ENCODE results near the gene RTTN. TPM values are rescaled to one million over a fixed set of nuclear protein-coding genes. Genes with fewer than 3 reads are reported as not detected.

Gene RTTN
- total RNA-seq, 1 experiment from 2014 or later, result 64.7 TPM

DNA sequence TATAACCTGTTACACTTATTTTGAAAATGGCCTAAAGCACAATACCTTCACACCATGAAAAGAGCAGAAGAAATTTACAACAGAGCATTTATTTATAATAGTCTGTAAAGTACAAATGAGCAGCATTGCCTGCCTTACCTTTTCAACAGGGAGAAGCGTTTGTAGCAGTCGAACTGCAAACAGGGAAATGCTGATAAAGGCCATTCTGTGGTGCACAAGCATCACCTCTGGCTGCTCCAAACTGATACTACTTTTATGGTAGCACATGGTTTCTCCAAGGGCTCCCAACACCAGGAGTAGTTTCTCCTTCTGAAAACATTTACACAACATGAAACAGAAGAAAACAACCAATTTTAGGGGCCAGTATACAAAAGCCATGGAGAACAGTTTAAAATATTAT lies 28.9 kb downstream of the RTTN start:
- H3K9me3 Mint-ChIP-seq (ENCODE audit: unreplicated experiment), result no peaks in the 10 kb centered on the region
- ChIA-PET CTCF (no interaction called here), POLR2A (no interaction called here)
- H3K4me3 Mint-ChIP-seq (ENCODE audit: unreplicated experiment), result no peak overlapping the region
- no peaks in the 10 kb centered on the region for H3K36me3 Mint-ChIP-seq (ENCODE audit: insufficient read depth, unreplicated experiment)
- no peaks in the 10 kb centered on the region for H3K27me3 Mint-ChIP-seq (ENCODE audit: insufficient read depth, unreplicated experiment)
- no peak overlapping the region for H3K27ac Mint-ChIP-seq (ENCODE audit: low read depth, unreplicated experiment)
- no TSS peak for BruUV-seq (replicated peaks)
- intact Hi-C loops (cut with micrococcal nuclease), result no loop called here
- H3K4me1 Mint-ChIP-seq (ENCODE audit: insufficient read depth, unreplicated experiment), result peaks cover 7% of the 10 kb centered on the region
- TF ChIP-seq, protein P1, sequence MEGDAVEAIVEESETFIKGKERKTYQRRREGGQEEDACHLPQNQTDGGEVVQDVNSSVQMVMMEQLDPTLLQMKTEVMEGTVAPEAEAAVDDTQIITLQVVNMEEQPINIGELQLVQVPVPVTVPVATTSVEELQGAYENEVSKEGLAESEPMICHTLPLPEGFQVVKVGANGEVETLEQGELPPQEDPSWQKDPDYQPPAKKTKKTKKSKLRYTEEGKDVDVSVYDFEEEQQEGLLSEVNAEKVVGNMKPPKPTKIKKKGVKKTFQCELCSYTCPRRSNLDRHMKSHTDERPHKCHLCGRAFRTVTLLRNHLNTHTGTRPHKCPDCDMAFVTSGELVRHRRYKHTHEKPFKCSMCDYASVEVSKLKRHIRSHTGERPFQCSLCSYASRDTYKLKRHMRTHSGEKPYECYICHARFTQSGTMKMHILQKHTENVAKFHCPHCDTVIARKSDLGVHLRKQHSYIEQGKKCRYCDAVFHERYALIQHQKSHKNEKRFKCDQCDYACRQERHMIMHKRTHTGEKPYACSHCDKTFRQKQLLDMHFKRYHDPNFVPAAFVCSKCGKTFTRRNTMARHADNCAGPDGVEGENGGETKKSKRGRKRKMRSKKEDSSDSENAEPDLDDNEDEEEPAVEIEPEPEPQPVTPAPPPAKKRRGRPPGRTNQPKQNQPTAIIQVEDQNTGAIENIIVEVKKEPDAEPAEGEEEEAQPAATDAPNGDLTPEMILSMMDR (IDR thresholded peaks at IDR 0.05; ENCODE audit: unreplicated experiment), result no peak
- DNase-seq (ENCODE audit: unreplicated experiment), result no peak

DNA sequence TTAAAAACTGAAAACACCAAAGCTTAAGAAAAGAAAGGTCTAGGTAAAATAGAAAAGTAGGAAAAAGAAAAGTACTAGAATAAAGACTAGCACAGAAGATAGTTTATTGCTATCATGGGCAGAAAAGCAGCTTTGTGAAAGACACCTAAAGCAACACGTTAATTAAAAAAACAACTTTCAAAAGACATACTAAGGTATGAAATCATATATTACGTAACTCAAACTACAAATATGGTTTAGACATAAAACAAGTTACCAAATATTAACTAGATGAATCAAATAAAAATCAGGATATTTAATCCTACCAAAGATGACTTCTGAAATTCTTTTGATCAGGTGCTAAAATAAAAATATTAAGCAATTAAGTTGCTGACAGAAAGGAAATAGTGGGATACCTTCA lies 30.3 kb downstream of the RTTN start:
- Mint-ChIP-seq H3K4me3 (ENCODE audit: unreplicated experiment) (no peak overlapping the region), H3K4me1 (ENCODE audit: insufficient read depth, unreplicated experiment) (no peaks in the 10 kb centered on the region), H3K27me3 (ENCODE audit: insufficient read depth, unreplicated experiment) (no peaks in the 10 kb centered on the region), H3K27ac (ENCODE audit: low read depth, unreplicated experiment) (no peak overlapping the region), H3K9me3 (ENCODE audit: unreplicated experiment) (no peaks in the 10 kb centered on the region), H3K36me3 (ENCODE audit: insufficient read depth, unreplicated experiment) (no peaks in the 10 kb centered on the region)
- ChIA-PET POLR2A (interaction anchor here (0.6 to 1.1 kb wide), 3 partner anchors 31 to 1192 kb away, joined by 3 to 4 read pairs (median 3); no protein-coding TSS in a partner anchor), CTCF (interaction anchor here (0.6 to 0.7 kb wide), 2 partner anchors 19 to 1995 kb away, joined by 3 to 6 read pairs; no protein-coding TSS in a partner anchor)
- TF ChIP-seq, protein P1 (IDR thresholded peaks at IDR 0.05; ENCODE audit: unreplicated experiment), result no peak
- BruUV-seq (replicated peaks), result no TSS peak
- DNase-seq (ENCODE audit: unreplicated experiment), result no peak
- intact Hi-C loops (cut with micrococcal nuclease), result no loop called here

DNA sequence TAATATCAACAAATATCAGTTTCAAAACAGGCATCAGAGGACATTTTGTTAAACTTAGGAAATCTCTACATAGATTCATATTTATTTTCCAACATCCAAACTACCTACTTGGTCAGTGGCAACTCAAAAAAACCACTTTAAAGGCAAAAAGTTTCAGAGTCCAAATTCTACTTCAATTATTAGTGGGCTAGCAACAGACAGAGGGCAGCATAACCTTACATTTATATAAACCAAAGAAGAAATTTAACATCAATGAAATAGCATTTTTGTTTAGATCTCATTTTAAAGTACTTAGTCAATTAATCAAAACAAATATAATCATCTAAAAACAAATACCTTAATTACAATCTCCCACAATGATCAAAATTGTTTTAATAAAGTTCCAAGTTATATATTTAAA lies 33.3 kb downstream of the RTTN start:
- BruUV-seq (replicated peaks), result no TSS peak
- no peaks in the 10 kb centered on the region for H3K4me1 Mint-ChIP-seq (ENCODE audit: insufficient read depth, unreplicated experiment)
- H3K27ac Mint-ChIP-seq (ENCODE audit: low read depth, unreplicated experiment), result no peak overlapping the region
- no peaks in the 10 kb centered on the region for H3K9me3 Mint-ChIP-seq (ENCODE audit: unreplicated experiment)
- H3K27me3 Mint-ChIP-seq (ENCODE audit: insufficient read depth, unreplicated experiment), result no peaks in the 10 kb centered on the region
- DNase-seq (ENCODE audit: unreplicated experiment), result peak; percentile 4
- H3K4me3 Mint-ChIP-seq (ENCODE audit: unreplicated experiment), result no peak overlapping the region
- ChIA-PET POLR2A (no interaction called here), CTCF (interaction anchor here (0.6 to 3.1 kb wide), 8 partner anchors 23 to 283 kb away, joined by 3 to 21 read pairs (median 4); no protein-coding TSS in a partner anchor)
- no peaks in the 10 kb centered on the region for H3K36me3 Mint-ChIP-seq (ENCODE audit: insufficient read depth, unreplicated experiment)
- TF ChIP-seq, protein P1 (IDR thresholded peaks at IDR 0.05; ENCODE audit: unreplicated experiment), result peak; percentile 27
- intact Hi-C loops (cut with micrococcal nuclease), result loop anchor here (1.0 kb wide), 1 partner anchor 282 kb away; no protein-coding TSS in a partner anchor

GRCh38 chr18:70169747-70170146 lies 35.7 kb downstream of the RTTN start:
- H3K4me3 Mint-ChIP-seq (ENCODE audit: unreplicated experiment), result no peak overlapping the region

More at GRCh38 chr18:70169747-70170146, 35.7 kb downstream of the RTTN start:
- no peak for DNase-seq (ENCODE audit: unreplicated experiment)
- CTCF ChIA-PET, result interaction anchor here (0.6 to 3.1 kb wide), 4 partner anchors 25 to 284 kb away, joined by 3 to 21 read pairs (median 4); no protein-coding TSS in a partner anchor
- Mint-ChIP-seq H3K9me3 (ENCODE audit: unreplicated experiment) (no peaks in the 10 kb centered on the region), H3K27me3 (ENCODE audit: insufficient read depth, unreplicated experiment) (no peaks in the 10 kb centered on the region), H3K36me3 (ENCODE audit: insufficient read depth, unreplicated experiment) (no peaks in the 10 kb centered on the region), H3K27ac (ENCODE audit: low read depth, unreplicated experiment) (no peak overlapping the region), H3K4me1 (ENCODE audit: insufficient read depth, unreplicated experiment) (no peaks in the 10 kb centered on the region)
- POLR2A ChIA-PET, result interaction anchor here (1.4 kb wide), 1 partner anchor 252 kb away, joined by 3 read pairs; no protein-coding TSS in a partner anchor
- TF ChIP-seq, protein P1 (IDR thresholded peaks at IDR 0.05; ENCODE audit: unreplicated experiment), result no peak
- intact Hi-C loops (cut with micrococcal nuclease), result no loop called here
- no TSS peak for BruUV-seq (replicated peaks)
